ENCODE data around the gene MGMT. TPM values are rescaled to one million over a fixed set of nuclear protein-coding genes. Genes with fewer than 3 reads are reported as not detected.
"Not testable (repeated sequence)": the region's sequence is repeated elsewhere in the genome, so short reads cannot be mapped to it uniquely, and the experiment has no call there.

Gene MGMT
- 22.7 and 37.7 TPM in 2 replicates for total RNA-seq

GRCh38 chr10:129466703-129467358, at the start of gene MGMT:
MGMT (plus strand) TSS chr10:129467241.
- DNase-seq (ENCODE audit: low read depth): peak; percentile 43

DNA sequence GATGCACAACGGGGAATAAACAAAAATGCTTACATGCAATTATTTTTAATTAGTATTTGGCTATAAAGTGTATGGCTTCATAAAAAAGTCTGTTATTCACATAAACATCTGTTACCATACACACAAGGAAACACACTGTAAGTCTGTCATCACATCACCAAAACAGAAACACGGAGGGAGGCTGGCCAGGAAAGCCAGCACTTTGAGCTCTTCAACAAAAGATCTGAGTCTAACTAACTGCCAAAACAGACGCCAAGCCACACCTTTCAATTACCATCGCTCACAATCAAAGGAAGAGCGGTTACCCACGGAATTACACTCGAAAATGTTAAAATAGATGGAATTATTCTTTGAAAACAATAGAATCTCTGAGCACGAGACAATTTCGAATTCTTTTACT, 49.2 kb upstream of the MGMT start:
- no peak for DNase-seq (ENCODE audit: low read depth)

GRCh38 chr10:129418496-129419225, 48.4 kb upstream of the MGMT start:
- no peak for DNase-seq (ENCODE audit: low read depth)

DNA sequence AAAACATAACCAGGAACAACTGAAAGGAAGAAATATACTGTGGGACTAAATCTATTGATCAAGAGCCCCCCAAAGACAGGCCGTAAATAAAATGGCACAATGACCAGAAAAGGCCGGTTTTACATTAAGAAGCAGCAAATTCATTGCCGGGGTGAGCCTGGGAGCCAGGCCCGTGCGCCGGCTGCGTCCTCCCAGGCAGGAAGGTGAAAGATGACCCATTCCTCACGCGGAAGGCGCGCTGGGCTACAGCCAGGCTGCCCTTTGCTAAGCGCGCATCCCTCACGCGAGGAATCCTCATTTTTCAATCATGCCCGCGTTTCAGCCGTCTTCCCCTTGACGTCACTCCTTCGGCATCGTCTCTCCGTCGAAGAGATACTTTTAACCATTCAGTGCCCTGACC, 47.6 kb upstream of the MGMT start:
- DNase-seq (ENCODE audit: low read depth): no peak

GRCh38 chr10:129421399-129422010, 45.5 kb upstream of the MGMT start:
- DNase-seq (ENCODE audit: low read depth): no peak

DNA sequence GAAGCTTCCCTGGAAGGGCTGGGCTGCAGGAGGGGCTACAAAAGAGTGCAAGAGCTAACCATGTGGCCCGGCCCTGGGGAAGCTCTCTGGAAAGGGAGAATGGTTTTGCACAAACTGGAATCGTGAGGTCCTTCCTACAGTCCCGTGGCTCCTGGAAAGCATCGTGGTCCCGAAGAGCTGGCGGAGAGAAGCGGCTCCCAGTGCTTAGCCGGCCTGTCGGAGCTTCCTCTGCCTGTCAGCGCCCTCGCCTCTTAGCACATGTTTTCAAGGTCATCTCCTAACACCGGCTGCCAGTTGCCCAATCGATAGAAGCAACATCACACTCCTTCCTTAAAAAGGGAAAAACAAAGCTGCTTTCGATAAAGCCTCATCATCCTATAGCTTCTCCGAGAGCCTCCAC, 42.1 kb upstream of the MGMT start:
- no peak for DNase-seq (ENCODE audit: low read depth)

DNA sequence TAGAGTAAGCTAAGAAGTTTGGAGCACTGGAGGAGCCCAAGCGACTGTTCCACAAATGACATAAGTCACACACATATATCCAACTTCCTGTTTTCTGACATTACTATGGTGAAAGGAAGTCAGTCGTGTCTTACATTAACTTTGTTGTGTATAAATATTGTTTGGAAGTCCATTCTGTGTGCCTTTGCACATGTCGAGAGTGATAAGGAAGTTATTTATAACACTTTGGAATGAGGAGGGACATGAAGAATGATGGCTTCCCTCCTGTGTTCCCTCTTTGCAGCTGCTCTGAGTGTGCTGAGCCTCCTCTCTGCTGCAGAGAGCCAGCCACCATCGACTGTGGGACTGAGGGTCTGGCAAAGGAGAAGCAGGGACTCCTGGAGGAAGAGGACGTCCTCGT, 40.4 kb upstream of the MGMT start:
- DNase-seq (ENCODE audit: low read depth): no peak

DNA sequence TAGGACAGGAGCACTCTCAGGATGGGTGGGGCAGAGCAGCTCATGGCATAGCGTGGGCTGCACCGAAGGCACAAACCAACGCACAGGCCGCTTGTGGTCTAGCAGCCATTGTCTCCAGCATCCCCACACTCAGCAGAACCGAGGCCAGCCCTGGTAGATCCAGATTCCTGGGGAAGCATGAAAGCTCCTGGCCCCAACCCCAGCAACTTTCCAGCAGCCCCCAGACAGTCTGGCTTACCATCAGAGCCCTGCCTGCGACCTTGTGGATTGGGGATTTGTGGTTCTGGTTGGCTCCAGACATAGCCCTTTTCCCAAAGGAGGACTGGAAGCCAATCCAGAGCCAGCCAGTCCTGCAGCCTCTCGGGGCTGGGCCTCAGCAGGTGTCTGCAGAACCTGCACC, 33.8 kb upstream of the MGMT start:
- no peak for DNase-seq (ENCODE audit: low read depth)

DNA sequence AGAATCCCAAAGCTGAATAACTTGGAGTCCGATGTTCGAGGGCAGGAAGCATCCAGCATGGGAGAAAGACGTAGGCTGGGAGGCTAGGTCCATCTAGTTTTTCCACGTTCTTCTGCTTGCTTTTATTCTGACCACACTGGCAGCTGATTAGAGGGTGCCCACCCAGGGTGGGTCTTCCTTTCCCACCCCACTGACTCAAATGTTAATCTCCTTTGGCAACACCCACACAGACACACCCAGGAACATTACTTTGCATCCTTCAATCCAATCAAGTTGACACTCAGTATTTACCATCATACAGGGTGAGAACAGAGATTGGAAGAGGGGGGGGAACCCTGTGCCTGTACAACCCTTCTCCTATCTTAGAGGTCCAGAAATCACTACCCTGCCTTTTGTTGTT, 31.3 kb upstream of the MGMT start:
- not testable (repeated sequence) for DNase-seq (ENCODE audit: low read depth)

DNA sequence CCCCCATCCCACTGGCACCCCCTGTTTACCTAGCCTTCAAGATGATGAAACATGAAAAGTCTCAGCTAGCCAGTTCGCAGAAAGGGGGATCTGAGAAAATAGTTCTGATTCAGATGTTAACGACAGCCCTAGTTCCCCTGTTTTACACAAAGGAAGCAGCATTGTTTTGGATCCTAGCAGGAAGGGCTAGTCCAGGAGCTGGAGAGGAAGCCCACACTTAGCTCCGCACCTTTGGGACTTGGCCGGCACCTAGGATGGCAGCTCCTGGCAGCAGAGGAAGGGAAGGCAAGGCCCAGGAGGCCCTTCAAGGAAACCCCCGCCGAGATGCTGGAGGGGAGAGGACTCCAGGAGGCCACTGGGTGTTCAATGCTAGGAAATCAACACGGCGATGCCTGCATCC, 29.0 kb upstream of the MGMT start:
- no peak for DNase-seq (ENCODE audit: low read depth)

DNA sequence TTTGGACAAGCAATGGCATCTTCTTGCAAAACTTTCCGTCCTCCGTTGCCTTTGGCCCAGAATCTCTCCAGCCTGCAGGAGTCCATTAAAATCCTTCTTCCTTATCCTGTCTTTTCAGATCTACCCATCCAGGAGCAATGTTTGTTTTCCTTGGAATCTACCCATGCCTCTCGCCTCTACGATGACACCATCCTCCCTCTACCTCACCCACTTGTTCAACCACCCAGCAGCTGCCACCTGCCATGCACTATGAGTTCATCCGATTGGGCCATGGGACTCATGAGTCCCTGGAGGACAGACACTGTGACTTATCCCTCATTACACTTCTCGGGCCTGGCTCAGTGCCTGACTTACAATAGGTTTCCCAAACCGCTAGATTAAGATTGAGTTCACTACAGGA, 26.8 kb upstream of the MGMT start:
- no peak for DNase-seq (ENCODE audit: low read depth)

DNA sequence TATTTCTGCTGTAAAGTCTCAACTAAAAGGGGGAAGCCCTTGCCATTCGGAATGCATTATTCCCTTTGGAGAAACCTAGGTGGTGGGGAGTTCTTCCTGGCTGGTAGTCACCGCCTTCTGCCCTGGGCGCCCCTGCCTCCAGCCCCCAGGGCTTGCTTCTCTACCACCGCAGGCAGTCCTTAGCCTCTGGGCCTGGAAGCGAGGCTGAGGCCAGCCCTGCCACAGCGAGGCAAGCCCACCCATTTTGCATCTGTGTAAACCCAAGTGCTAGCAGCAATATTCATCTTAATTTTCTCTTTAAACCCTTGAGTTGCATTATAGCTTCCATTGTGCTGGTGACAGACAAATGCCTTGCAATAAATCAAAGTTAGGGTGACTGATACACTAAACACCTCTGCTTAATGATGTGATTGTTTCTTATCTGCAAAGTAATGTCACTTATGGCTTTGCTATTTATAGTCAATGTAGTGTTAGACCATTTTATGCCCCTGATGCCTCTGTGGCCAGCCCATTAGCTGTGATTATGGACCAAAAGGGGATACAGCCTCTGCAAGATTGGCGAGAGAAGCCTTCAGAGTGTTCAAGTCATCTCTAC, 26.2 kb upstream of the MGMT start:
- DNase-seq (ENCODE audit: low read depth): no peak

DNA sequence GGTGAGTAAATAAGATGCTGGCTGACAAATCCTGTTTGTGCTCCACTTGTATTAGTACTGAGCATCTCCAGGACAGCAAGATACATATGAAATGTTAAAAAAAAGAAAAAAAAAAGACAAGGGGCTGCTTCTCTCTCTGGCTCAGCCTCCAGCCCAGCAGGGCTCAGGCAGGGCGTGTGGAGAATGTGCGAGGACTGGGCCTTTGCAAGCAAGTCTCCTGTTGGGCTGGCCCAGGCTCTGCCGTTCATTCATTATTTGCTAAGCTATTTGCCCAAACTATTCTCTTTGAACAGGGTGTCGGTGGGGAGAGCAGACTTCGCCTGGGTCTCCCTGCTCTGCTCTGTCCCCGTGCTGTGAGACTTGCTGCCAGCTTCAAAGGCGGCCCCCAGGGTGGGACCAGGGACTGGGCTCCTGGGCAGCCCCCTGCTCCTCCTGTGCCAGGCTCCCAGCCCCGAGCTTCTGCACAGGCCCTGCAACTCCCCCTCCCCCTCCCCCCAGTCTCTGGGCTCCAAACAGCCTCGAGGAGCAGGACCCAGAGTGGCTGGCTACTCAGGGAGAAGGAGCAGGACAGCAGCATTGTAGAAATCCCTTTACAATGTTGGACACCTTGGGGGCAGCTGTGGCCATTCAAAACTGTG, 25.6 kb upstream of the MGMT start:
- DNase-seq (ENCODE audit: low read depth): no peak

- no peak for DNase-seq (ENCODE audit: low read depth)
Observed at GRCh38 chr10:129442866-129443265, 24.2 kb upstream of the MGMT start.

DNA sequence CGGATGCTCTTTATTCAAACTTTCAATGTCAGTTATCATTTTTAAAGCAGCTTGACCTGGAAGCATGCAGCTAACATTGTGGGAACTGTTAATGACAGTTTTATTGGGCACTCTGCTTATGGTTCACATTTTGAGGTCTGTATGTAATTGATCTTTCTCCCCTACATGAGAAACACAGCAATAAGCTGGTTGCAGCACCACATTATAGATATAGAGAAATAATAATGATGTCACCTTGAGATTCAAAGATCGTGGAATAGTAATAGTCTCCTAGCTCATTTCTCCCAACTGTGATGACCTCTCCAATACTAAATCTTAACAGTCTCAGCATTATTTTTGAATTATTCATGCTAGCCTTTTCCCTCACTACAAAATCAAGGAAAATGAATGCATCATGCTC, 22.7 kb upstream of the MGMT start:
- no peak for DNase-seq (ENCODE audit: low read depth)

DNA sequence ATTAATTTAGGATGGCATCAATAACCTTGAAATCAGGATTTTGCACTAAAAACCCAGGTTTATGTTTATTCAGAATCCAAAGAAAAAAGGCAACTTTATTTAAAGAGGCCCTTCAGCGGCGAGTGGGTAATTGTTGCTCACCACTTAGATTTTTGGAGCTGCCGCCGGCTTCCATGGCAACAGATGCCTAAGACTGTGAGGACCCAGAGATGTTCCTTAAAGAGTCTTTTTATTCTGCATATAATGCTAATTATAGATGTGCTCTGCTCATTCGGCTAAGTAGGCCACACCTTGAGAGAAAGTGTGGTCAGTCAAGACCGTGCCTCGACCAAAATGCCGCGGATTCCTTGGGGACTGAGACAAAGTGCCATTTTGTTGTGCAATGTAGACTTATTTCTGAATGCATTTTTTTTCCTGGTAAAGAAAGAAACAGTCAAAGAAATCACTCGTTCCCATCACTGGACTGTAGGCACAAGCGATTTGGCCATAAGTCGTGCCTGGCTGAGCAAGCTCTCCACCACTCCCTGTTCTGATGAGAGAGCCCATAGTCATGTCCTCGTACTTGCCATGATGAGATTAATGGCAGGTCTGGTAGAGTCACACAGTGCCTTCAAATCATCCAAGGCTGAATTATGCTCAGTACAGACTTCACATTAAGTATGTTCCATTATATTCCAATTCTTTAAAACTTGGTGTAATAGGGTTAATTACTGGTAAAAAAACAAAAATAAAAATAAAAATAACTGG, 21.4 kb upstream of the MGMT start:
- peak; percentile 2 for DNase-seq (ENCODE audit: low read depth)

GRCh38 chr10:129446183-129446581, 20.9 kb upstream of the MGMT start:
- no peak for DNase-seq (ENCODE audit: low read depth)

DNA sequence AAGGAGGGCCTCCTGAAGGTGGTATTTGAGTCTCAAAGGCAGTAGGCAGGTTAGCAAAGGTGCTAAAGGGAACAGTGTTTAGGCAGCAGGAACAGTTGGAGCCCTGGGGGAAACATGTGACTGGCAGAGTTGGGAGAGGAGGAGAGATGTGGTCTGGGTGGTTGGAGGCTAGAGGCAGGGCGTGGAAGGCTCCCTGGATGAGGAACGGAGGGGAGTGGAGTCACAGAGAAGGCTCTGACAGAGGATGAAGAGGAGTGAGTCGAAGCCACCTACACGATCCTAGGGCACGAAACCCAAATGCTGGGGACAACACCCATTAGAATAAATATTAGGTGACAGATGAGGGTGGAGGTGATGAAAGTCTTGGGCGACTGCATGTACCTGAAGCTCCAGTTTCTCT, 19.6 kb upstream of the MGMT start:
- no peak for DNase-seq (ENCODE audit: low read depth)

DNA sequence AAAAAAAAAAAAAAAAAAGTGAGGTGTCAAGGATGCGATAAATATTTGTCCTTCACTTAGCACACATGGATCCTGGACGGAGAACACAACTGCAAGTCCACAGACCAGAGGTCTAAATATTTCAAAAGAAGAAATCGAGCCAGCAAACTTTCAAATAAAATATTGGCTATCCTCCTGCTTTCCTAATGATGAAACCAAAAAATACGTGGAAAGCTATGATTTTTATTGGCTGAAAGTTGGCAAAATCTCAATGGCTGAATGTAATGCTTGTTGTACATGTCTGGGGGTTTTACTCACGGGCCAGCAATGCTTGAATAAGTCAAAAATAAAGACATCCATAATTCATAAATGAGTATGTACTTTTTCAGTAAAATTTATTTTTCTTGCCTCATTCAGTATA, 19.0 kb upstream of the MGMT start:
- DNase-seq (ENCODE audit: low read depth): no peak

GRCh38 chr10:129448539-129448938, 18.5 kb upstream of the MGMT start:
- DNase-seq (ENCODE audit: low read depth): no peak

GRCh38 chr10:129449893-129450292, 17.1 kb upstream of the MGMT start:
- DNase-seq (ENCODE audit: low read depth): no peak

GRCh38 chr10:129450391-129450790, 16.6 kb upstream of the MGMT start:
- DNase-seq (ENCODE audit: low read depth): no peak
